Skeletal muscle cell (primary cell): Measurements from ENCODE around the gene ZNF592.
"Not testable (repeated sequence)": the region's sequence is repeated elsewhere in the genome, so short reads cannot be mapped to it uniquely, and the experiment has no call there.

Experiments
- DNase-seq: peaks from one replicate; pipeline ENCODE4 v3.0.0-alpha.2; 2010; ENCODE audit warnings: low read depth
- H3K4me3 ChIP-seq: 2 replicates; pipeline ENCODE4 v1.5.1; 2011; ENCODE audit warnings: low read depth, mild to moderate bottlenecking, control low read depth, low read length, moderate library complexity

ZNF592 gene

GRCh38 chr15:84748274-84749110 lies at the start of gene ZNF592:
Gene ZNF592, plus strand, starts transcription at chr15:84748592. Its CDS starts 34,084 bp downstream, at chr15:84782676.
- no peak for DNase-seq
- peak within 1 kb of the TSS; percentile 93 for H3K4me3 ChIP-seq

DNA sequence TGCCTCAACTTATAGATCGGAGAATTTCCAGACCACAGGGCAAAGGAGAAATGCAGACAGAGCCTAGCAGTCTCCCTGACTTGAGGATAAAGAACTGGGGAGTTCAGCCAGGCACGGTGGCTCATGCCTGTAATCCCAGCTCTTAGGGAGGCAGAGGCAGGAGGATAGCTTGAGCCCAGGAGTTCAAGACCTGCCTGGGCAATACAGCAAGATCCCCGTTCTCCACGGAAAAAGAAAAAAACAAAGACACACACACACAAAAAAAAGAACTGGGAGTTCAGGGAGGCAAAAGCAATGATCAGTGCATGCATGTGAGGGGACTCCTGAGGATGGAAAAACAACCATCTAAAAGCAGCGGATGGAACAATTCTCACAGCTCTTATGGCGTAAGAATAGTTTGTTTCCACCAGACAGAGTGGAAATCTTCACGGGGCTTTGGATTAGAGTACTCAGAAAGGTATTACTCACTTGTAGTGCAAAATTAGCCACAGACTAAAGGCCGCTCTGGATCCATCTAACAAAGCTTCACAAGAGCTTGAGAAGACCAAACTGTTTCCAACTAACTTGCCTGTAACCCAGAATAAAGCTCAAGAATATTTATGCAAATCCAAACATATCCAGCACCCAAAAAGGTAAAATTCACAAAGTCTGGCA lies 48.7 kb upstream of the ZNF592 start:
- DNase-seq: no peak
- no peak overlapping the region for H3K4me3 ChIP-seq

- DNase-seq: no peak
- no peak overlapping the region for H3K4me3 ChIP-seq
Observed at GRCh38 chr15:84702961-84703482, 45.4 kb upstream of the ZNF592 start.

- H3K4me3 ChIP-seq: no peak overlapping the region
Observed at GRCh38 chr15:84703808-84704207, 44.6 kb upstream of the ZNF592 start.

GRCh38 chr15:84714372-84714771 lies 34.0 kb upstream of the ZNF592 start:
- H3K4me3 ChIP-seq: peak overlapping the region; percentile 91
- no peak for DNase-seq

More at GRCh38 chr15:84703808-84704207, 44.6 kb upstream of the ZNF592 start:
- no peak for DNase-seq

DNA sequence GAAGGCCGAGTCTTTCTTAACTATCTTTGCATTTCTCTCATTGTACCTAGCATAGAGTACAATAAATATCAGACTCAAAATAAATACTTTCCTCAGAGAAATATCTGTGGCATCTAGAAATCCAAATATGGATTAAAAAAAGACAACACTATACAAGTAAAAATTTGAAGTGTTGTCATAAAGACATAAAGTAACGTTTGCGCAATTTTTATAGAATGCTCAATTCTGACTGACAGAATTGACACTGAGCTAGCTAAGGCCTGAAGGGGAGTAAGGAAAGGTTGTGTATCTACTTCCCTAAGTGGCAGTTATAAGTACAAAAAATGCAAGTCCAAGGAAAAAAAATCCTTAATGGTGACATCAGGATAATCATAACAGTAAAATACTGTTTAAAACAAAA lies 33.6 kb upstream of the ZNF592 start:
- no peak for DNase-seq
- H3K4me3 ChIP-seq: peak overlapping the region; percentile 91

DNA sequence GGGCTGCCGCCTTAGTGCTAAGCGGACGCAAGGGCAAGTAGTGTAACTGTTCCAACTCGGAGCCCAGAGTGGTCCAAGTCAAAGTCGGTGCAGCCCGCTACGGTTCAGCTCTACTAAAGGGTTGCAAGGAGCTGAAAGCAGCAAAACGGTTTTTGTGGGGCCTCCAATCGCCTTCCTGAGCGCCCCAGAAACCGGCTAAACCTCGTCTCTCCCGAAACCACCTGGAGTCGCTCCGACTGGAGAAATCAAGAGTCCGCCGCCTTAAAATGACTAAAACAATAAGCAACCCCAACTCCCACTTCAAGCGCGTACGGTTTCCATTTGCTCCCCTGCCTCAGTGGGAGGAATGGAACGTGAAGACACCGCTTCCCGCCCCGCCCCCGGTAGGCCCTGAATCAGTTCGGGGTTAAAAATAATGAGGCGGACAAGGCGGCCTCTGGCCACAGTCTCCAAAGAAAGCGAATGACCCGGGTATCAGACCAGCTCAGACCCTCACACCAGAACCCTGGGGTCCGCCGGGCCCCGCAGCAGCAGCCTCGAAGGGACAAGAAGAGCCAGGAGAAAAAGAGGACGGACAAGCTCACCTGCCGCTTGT lies 32.9 kb upstream of the ZNF592 start:
- no peak for DNase-seq
- peak overlapping the region; percentile 91 for H3K4me3 ChIP-seq

DNA sequence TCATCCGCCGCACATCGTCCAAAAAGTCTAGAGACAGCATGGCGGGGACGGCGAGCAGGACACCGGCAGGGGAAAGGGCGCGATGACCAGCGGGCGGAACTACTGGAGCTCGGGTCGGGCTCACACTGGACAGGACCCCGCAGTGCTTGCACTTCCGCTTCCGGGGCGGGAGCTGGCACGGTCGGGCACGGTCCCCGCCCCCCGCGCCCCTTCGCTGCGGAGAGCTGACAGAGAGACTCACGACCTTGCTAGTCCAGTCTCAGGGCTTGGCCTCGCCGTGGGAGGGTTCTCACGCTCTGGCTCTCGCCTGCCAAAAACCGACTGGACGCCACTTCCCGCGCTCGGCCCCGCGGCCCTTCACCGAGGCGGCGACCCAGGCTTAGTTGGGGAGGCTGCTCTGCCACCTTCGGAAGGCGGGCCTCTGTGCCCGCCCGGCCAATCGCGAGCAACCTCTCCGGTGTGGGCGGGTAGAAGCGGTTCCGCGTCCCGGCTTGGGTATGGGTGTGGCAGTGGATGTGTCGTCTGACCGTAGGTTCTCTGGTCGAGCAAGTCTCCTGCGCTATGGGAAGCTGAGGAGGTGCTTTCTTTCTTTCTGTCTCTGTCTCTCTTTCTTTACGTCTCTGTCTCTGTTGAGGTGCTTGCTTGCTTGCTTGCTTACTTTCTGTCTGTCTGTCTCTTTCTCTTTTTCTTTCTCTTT lies 32.2 kb upstream of the ZNF592 start, which contains the start of gene SEC11A:
TSS of gene SEC11A (minus strand) at position 104 of the 697 bp plus-strand sequence. CDS start at position 40, 64 bp downstream.
- peak; percentile 75 for DNase-seq
- H3K4me3 ChIP-seq: peak within 1 kb of the TSS; percentile 91

DNA sequence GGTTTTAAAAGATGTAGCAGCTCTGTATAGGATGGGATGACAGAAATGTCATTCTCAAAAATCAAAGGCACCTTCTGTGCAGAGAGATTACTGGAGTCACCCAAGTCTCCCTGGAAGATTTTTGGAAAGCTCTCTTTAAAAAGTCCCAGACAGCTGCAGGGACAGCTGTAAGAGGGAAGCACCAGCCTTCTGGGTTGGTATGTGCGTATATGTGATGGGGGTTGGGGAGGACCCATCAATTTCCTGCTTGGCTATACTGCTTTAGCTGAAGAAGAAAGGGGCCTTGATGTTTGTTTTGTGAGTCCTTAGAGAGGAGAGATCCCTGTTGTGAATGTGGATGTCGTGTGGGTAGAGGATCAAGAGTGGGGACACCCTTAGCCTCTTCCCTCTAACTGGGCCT lies 27.0 kb upstream of the ZNF592 start:
- no peak overlapping the region for H3K4me3 ChIP-seq
- DNase-seq: no peak

DNA sequence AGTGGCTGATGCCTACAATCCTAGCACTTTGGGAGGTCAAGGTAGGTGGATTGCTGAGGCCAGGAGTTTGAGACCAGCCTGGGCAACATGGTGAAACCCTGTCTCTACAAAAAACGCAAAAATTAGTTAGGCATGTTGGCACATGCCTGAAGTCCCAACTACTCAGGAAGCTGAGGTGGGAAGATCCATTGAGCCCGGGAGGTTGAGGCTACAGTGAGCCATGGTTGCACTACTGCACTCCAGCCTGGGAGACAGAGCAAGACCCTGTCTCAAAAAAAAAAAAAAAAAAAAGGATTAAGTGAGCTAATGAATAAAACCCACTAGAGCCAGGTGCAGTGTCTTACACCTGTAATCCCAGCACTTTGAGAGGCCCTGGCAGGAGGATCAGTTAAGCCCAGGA lies 25.8 kb upstream of the ZNF592 start:
- H3K4me3 ChIP-seq: no peak overlapping the region
- DNase-seq: no peak

DNA sequence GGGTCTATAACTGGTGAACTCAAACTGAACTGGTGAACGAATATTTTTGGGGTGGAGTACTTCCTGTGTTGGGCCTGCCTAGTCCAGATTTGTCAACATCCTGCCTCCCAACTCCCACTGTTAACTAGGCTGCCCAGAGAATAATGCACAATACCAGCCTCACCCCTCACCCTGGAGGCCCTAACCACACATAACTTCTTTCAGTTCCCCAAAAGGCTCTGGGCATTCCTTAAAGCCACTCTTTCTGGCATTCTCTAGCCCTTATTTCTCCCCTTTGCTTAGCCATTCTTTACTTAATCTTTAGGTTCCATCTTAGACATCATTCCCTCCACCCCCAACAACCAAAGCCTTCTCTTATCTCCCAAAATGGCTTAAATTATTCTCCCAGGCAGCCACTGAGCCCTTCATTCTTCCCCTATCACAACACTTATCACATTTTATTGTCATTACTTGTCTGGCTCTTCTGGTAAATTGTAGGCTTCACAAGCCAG lies 23.3 kb upstream of the ZNF592 start:
- H3K4me3 ChIP-seq: no peak overlapping the region
- DNase-seq: no peak

GRCh38 chr15:84727429-84727828 lies 21.0 kb upstream of the ZNF592 start:
- DNase-seq: no peak
- no peak overlapping the region for H3K4me3 ChIP-seq

- no peak overlapping the region for H3K4me3 ChIP-seq
- no peak for DNase-seq
Observed at GRCh38 chr15:84731774-84732173, 16.6 kb upstream of the ZNF592 start.

DNA sequence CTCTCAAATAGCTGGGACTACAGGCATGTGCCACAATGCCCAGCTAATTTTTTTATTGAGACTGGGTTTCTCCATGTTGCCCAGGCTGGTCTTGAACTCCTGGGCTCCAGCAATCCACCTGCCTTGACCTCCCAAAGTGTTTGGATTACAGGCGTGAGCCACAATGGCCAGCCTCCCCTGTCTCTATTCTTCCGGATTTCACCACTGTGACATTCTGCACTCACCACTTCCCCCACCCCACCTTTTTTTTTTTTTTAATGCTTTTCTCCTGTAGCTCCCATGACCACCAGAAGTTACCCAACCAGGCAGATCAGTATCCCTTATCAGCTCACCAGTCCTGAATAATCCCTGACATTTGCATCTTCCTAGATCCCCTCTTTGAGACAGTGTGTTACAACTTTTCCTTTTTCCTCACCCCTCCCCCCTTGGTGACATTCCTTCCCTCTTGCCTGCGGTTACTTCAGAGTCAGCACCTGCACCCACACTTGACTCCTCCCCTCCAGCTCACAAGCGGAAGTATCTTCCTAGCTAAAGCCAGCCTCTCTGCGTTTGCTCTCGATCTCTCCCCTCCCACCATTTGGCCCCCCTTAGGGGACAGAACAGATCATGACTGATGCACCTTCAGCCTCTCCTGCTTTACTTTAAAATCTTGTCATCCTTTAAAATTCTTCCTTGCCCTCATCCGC lies 13.5 kb upstream of the ZNF592 start:
- H3K4me3 ChIP-seq: no peak overlapping the region
- DNase-seq: no peak

- DNase-seq, H3K4me3 ChIP-seq: not testable (repeated sequence)
Observed at GRCh38 chr15:84735480-84736061, 12.8 kb upstream of the ZNF592 start.

DNA sequence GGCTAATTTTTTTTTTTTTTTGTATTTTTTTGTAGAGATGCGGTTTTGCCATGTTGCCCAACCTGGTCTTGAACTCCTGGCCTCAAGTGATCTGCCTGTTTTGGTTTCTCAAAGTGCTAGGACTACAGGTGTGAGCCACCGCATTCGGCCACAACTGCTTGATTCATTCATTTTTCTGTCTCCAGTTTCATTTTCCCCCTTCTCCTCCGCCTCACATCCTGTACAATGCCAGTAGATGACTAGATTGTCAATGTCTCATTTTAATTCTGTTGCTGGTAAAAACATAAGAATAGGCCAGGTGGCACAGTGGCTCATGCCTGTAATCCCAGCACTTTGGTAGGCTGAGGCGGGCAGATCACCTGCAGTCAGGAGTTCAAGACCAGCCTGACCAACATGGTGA lies 12.0 kb upstream of the ZNF592 start:
- H3K4me3 ChIP-seq: no peak overlapping the region
- no peak for DNase-seq

GRCh38 chr15:84737005-84737404 lies 11.4 kb upstream of the ZNF592 start:
- no peak overlapping the region for H3K4me3 ChIP-seq
- DNase-seq: no peak

GRCh38 chr15:84740691-84741090 lies 7.7 kb upstream of the ZNF592 start:
- DNase-seq: no peak
- no peak overlapping the region for H3K4me3 ChIP-seq
